K562 (cell line): ENCODE data around the gene WDR86. TPM values are rescaled to one million over a fixed set of nuclear protein-coding genes. Genes with fewer than 3 reads are reported as not detected.

Experiments
- ATAC-seq: fragments of 200-7000 bp; cut with Tn5 transposase; 3 replicates; pipeline ENCODE4 v1.9.1; 2020; ENCODE audit warnings: moderate library complexity
- BruUV-seq: library from RNA; stranded (reverse); fragments of 400-500 nt; replicated peaks from 2 replicates; lab custom pipeline; 2021; lab: Mats Ljungman, UMichigan
- CTCF ChIA-PET: fragments of 300-600 bp; formaldehyde crosslinking; extraction: SDS; loops from one replicate; lab custom pipeline; 2021; ENCODE audit warnings: low intra/inter-chr PET ratio; lab: Yijun Ruan, JAX
- POLR2A ChIA-PET: fragments of 300-600, 350-650 bp; sonication (Branson Sonifier 250); formaldehyde crosslinking; extraction: SDS; loops from one replicate; lab custom pipeline; 2021; ENCODE audit warnings: antibody characterized with exemption, inconsistent platforms; lab: Yijun Ruan, JAX
- DNase-seq, 4 experiments: peaks; one replicate each; pipeline versions ENCODE4 v3.0.0 to v3.0.0-alpha.2; 2011 to 2018; ENCODE audit warnings: low spot score in 3 of 4, mixed read lengths in 3 of 4; ENCODE audit errors: extremely low read depth in 1 of 4
- FAIRE-seq: peaks from 2 replicates; lab custom pipeline; 2011; peaks lifted over from hg19 to GRCh38; lab: Jason Lieb, UNC
- H2AFZ ChIP-seq: 2 replicates; pipeline ENCODE4 v1.6.0; 2011; ENCODE audit warnings: low read depth, low read length, control low read depth, inconsistent platforms
- H3K27ac ChIP-seq: fragments of 200-600 bp; 3 replicates; pipeline ENCODE4 v1.8.0; 2011; ENCODE audit warnings: low read depth, mild to moderate bottlenecking, control low read depth, inconsistent platforms, low read length, moderate library complexity, mixed read lengths; ENCODE audit errors: extremely low read depth
- H3K27me3 ChIP-seq, 2 experiments: fragments of 300-600 bp in 1 of 2; 2 replicates in 1 of 2; 3 replicates in 1 of 2; pipeline versions ENCODE4 v1.6.0 to v1.8.0; 2011; ENCODE audit warnings: inconsistent platforms in 2 of 2, low read length in 2 of 2, mild to moderate bottlenecking in 1 of 2, mixed read lengths in 1 of 2, moderate library complexity in 1 of 2; ENCODE audit not compliant: control insufficient read depth in 2 of 2, insufficient read depth in 2 of 2
- H3K36me3 ChIP-seq: fragments of 300-600 bp; 3 replicates; pipeline ENCODE4 v1.8.0; 2011; ENCODE audit warnings: mild to moderate bottlenecking, low read length, inconsistent platforms; ENCODE audit not compliant: control insufficient read depth, insufficient read depth
- H3K4me1 ChIP-seq, 2 experiments: fragments of 200-600 bp in 1 of 2; replicated peaks in 1 of 2; 2 replicates in 1 of 2; 3 replicates in 1 of 2; pipeline versions ENCODE4 v1.5.1 to v1.8.0; 2011; ENCODE audit warnings: inconsistent platforms in 2 of 2, low read length in 2 of 2, mild to moderate bottlenecking in 1 of 2, mixed read lengths in 1 of 2, moderate library complexity in 1 of 2; ENCODE audit not compliant: control insufficient read depth in 2 of 2, insufficient read depth in 2 of 2
- H3K4me2 ChIP-seq: 2 replicates; pipeline ENCODE4 v1.6.1; 2011; ENCODE audit warnings: low read length, control low read depth, inconsistent platforms, mixed read lengths; ENCODE audit not compliant: insufficient read depth
- H3K4me3 ChIP-seq: fragments of 200-600 bp; sonication (generic), shearing (Covaris generic); 2 replicates; pipeline ENCODE4 v1.5.1; 2016; ENCODE audit warnings: control low read depth, inconsistent platforms
- H3K79me2 ChIP-seq: fragments of 200-600 bp; 3 replicates; pipeline ENCODE4 v1.8.0; 2011; ENCODE audit warnings: low read length, inconsistent platforms; ENCODE audit not compliant: control insufficient read depth, insufficient read depth
- H3K9ac ChIP-seq, 2 experiments: 2 replicates each; pipeline versions ENCODE4 v1.6.0 to v1.6.1; 2011; ENCODE audit warnings: low read depth in 2 of 2, low read length in 2 of 2, control low read depth in 1 of 2, inconsistent platforms in 1 of 2, mild to moderate bottlenecking in 1 of 2, mixed read lengths in 1 of 2; ENCODE audit not compliant: insufficient read depth in 1 of 2
- H3K9me1 ChIP-seq: one replicate; pipeline ENCODE4 v1.6.0; 2011; ENCODE audit warnings: inconsistent platforms, mild to moderate bottlenecking, low read length, moderate library complexity; ENCODE audit not compliant: control insufficient read depth, insufficient read depth
- H3K9me3 ChIP-seq: replicated peaks from 2 replicates; pipeline ENCODE4 v1.5.1; 2011; ENCODE audit warnings: low read depth, low read length, inconsistent platforms; ENCODE audit not compliant: control insufficient read depth, insufficient read depth
- H4K20me1 ChIP-seq: replicated peaks from 2 replicates; pipeline ENCODE4 v1.6.1; 2011; ENCODE audit warnings: low read length, inconsistent platforms, mixed read lengths; ENCODE audit not compliant: control insufficient read depth, insufficient read depth
- CHD2 ChIP-seq: IDR thresholded peaks from 2 replicates; pipeline ENCODE4 v1.6.1; 2011; ENCODE audit warnings: low read depth, low read length
- CREB1 ChIP-seq, 2 experiments: sonication (generic) in 1 of 2; formaldehyde crosslinking in 1 of 2; IDR thresholded peaks; 2 replicates each; pipeline versions ENCODE4 v1.6.1 to v1.8.0; 2012 to 2022; ENCODE audit warnings: inconsistent platforms in 1 of 2, mild to moderate bottlenecking in 1 of 2, missing genetic modification reagents in 1 of 2, moderate library complexity in 1 of 2
- EWSR1 ChIP-seq: fragments of 450-650 bp; IDR thresholded peaks from 2 replicates; pipeline ENCODE4 v1.6.1; 2018; ENCODE audit warnings: borderline replicate concordance, mild to moderate bottlenecking, low read depth, moderate library complexity; ENCODE audit not compliant: partially characterized antibody
- KDM1A ChIP-seq, 2 experiments: fragments of 450-650 bp; IDR thresholded peaks; 2 replicates each; pipeline ENCODE4 v1.6.1; 2016; ENCODE audit warnings: mild to moderate bottlenecking in 2 of 2
- NR2F6 ChIP-seq: fragments of 450-650 bp; formaldehyde crosslinking; IDR thresholded peaks from 2 replicates; pipeline ENCODE4 v1.4.0; 2020; ENCODE audit warnings: mild to moderate bottlenecking
- NUFIP1 ChIP-seq: fragments of 450-650 bp; IDR thresholded peaks from 2 replicates; pipeline ENCODE4 v1.6.1; 2018; ENCODE audit not compliant: partially characterized antibody
- POLR2A ChIP-seq: fragments of 450-650 bp; conservative IDR thresholded peaks from 2 replicates; pipeline ENCODE4 v1.6.1; 2016
- POLR2AphosphoS2 ChIP-seq: IDR thresholded peaks from 2 replicates; pipeline ENCODE4 v1.6.1; 2012; ENCODE audit warnings: low read length, improper control_type of control experiment
- ZNF134 ChIP-seq: fragments of 250-450 bp; sonication (Bioruptor Pico); conservative IDR thresholded peaks from 2 replicates; pipeline ENCODE4 v1.4.0; 2020
- ZNF79 ChIP-seq: fragments of 250-450 bp; sonication (Bioruptor Pico); IDR thresholded peaks from 2 replicates; pipeline ENCODE4 v1.4.0; 2020; ENCODE audit warnings: low read depth, mild to moderate bottlenecking, moderate library complexity
- WGBS: fragments of 100-300 bp; shearing (Covaris generic); methylation state at CpG from one replicate; pipeline ENCODE4 v1.1.6; 2016; ENCODE audit warnings: low coverage, mixed read lengths; ENCODE audit not compliant: insufficient coverage; ENCODE audit errors: missing lambda C conversion rate; 5-methylcytosine and 5-hydroxymethylcytosine counted together
- in situ Hi-C: fragments of 300-500 bp; cut with MboI; formaldehyde crosslinking; loops from 4 replicates; pipeline ENCODE4 v1.15.0; 2018; ENCODE audit warnings: inconsistent platforms, mixed read lengths
- intact Hi-C: fragments of 100-400 bp; cut with micrococcal nuclease; formaldehyde crosslinking; loops from 2 replicates; pipeline ENCODE4 v1.14.2; 2022
- polyA plus RNA-seq, 8 experiments: library from polyadenylated mRNA; depleted of rRNA in 4 of 8; stranded (reverse) in 5 of 8; unstranded in 3 of 8; fragments of >200 nt; fragmentation: Nextera tagmentation in 2 of 8; fragmentation: Illumina TruSeq in 1 of 8; extraction: Ambion mirVana in 2 of 8; extraction: Trizol in 1 of 8; gene quantifications; 2 replicates each; pipeline versions ENCODE4 v1.2.1 to v1.2.3, GENCODE V29; 2011 to 2014; ENCODE audit warnings: inconsistent platforms in 1 of 8, missing spikeins in 1 of 8
- total RNA-seq, 7 experiments: library from RNA; depleted of rRNA in 6 of 7; stranded (reverse); fragments of >200 nt in 6 of 7; fragmentation: Illumina TruSeq in 2 of 7; extraction: Trizol in 2 of 7; gene quantifications; 2 replicates each; pipeline versions ENCODE4 v1.2.1 to v1.2.3, GENCODE V29; 2011 to 2021; ENCODE audit warnings: low replicate concordance in 1 of 7
- TF ChIP-seq, protein P1 (sequence below): IDR thresholded peaks from 3 replicates; pipeline ENCODE4 v1.6.1; 2011; ENCODE audit warnings: borderline replicate concordance, mild to moderate bottlenecking, moderate library complexity; ENCODE audit not compliant: insufficient read length; ENCODE audit errors: extremely low read depth

The WDR86 gene
- total and polyA plus RNA-seq, 9 of the 15 experiments (the other 6 are each of a cell fraction or from before 2014, with no cell fraction given), result 0.24 TPM; not detected in 8

DNA sequence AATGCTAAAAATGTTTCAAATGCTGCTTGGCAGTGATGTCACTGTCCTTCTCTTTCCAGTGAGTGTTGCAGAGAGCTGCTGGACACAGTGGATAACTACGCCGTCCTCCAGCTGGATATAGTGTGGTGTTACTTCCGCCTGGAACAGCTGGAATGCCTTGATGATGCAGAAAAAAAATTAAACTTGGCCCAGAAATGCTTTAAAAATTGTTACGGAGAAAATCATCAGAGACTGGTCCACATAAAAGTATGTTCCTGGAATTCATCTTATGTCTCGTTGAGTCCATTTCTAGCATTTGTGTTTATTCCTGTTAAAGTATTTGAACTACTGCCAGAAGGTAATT, 43.0 kb downstream of the WDR86 start:
- no peaks in the 10 kb centered on the region for H3K79me2 ChIP-seq
- H3K27me3 ChIP-seq, result no peaks in the 10 kb centered on the region
- CTCF ChIA-PET, result interaction anchor here (3.9 kb wide), 1 partner anchor 82 kb away, joined by 43 read pairs; no protein-coding TSS in a partner anchor
- BruUV-seq, result no TSS peak
- ATAC-seq, result no peak
- FAIRE-seq, result no peak
- H3K4me1 ChIP-seq, result peaks cover 0 to 4% of the 10 kb centered on the region in 2 experiments; a peak in 3 of 5 replicates
- no peaks in the 10 kb centered on the region for H4K20me1 ChIP-seq
- H3K9me1 ChIP-seq, result peaks cover 3% of the 10 kb centered on the region
- POLR2A ChIA-PET, result interaction anchor here (0.6 to 1.7 kb wide), 7 partner anchors 10 to 82 kb away, joined by 3 to 7 read pairs (median 3); partner anchors contain the start of gene NUB1
- no peaks in the 10 kb centered on the region for H3K9me3 ChIP-seq
- H3K4me3 ChIP-seq, result no peak overlapping the region
- H3K27ac ChIP-seq, result no peak overlapping the region
- in situ Hi-C loops (no loop called here), intact Hi-C loops (loop anchor here (10.0 kb wide), 1 partner anchor 268 kb away; no protein-coding TSS in a partner anchor)
- no peak overlapping the region for H3K9ac ChIP-seq
- 47% methylated on average over 5 of the region's 5 CpGs for WGBS
- TF ChIP-seq CREB1 (IDR thresholded peaks at IDR 0.05) (no peak), CREB1 (CRISPR knock-in tag; IDR thresholded peaks at IDR 0.05) (no peak), ZNF79 (CRISPR knock-in tag) (no peak), NUFIP1 (no peak), POLR2A (no peak)
- peaks cover 33% of the 10 kb centered on the region for H3K36me3 ChIP-seq
- no peak overlapping the region for H2AFZ ChIP-seq
- no peak for DNase-seq
- H3K4me2 ChIP-seq, result no peak overlapping the region

DNA sequence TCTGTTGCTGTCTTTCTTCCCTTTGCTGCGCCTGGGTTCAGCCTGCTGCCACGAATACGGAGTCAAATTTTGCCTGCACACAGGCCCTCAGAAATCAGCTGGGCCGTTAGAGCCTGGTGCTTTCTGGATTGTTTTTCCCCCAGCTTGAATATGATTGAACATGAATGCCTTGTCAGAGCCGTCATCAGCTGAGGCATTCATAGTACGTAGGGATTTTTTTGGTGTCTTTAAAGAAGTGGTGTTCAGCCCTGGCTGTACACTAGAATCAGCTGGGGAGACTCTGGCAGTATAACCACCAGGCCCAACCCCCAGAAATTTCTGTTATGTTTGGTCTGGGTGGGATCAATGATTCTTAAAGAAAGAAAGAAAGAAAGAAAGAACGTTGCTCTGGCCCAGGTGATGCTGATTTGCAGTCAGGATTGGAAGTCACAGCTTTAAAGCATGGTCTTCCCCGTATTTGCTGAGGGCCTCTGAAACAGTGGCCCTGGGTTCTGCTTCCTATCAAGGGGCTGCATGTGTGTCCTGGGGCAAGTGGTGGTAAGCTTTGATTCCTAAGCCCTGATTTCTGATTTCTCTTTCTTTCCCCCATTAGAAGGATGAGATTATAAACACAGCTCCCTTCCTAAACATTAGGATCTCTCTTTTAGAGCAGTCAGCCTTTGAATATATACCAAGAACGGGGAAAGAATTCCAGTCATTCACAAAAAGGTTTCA, 43.5 kb downstream of the WDR86 start:
- FAIRE-seq, result no peak

More for the DNA sequence above, 43.5 kb downstream of the WDR86 start:
- WGBS, result 48% methylated on average over 9 of the region's 9 CpGs
- no TSS peak for BruUV-seq
- TF ChIP-seq EWSR1 (no peak), KDM1A (IDR thresholded peaks at IDR 0.05) (peak; percentile 54 to 66; a peak in 3 of 4 replicates), ZNF134 (CRISPR knock-in tag) (no peak), NR2F6 (no peak), POLR2AphosphoS2 (peak; percentile 34; the same call in 1 of the 2 replicates), CHD2 (no peak)
- TF ChIP-seq, protein P1, sequence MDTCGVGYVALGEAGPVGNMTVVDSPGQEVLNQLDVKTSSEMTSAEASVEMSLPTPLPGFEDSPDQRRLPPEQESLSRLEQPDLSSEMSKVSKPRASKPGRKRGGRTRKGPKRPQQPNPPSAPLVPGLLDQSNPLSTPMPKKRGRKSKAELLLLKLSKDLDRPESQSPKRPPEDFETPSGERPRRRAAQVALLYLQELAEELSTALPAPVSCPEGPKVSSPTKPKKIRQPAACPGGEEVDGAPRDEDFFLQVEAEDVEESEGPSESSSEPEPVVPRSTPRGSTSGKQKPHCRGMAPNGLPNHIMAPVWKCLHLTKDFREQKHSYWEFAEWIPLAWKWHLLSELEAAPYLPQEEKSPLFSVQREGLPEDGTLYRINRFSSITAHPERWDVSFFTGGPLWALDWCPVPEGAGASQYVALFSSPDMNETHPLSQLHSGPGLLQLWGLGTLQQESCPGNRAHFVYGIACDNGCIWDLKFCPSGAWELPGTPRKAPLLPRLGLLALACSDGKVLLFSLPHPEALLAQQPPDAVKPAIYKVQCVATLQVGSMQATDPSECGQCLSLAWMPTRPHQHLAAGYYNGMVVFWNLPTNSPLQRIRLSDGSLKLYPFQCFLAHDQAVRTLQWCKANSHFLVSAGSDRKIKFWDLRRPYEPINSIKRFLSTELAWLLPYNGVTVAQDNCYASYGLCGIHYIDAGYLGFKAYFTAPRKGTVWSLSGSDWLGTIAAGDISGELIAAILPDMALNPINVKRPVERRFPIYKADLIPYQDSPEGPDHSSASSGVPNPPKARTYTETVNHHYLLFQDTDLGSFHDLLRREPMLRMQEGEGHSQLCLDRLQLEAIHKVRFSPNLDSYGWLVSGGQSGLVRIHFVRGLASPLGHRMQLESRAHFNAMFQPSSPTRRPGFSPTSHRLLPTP, result no peak
- Histone ChIP-seq H3K36me3 (peaks cover 38% of the 10 kb centered on the region), H2AFZ (no peak overlapping the region), H3K9me3 (no peaks in the 10 kb centered on the region), H4K20me1 (no peaks in the 10 kb centered on the region), H3K4me3 (no peak overlapping the region), H3K79me2 (no peaks in the 10 kb centered on the region), H3K9ac (no peak overlapping the region), H3K4me1 (peaks cover 0 to 4% of the 10 kb centered on the region in 2 experiments; a peak in 3 of 5 replicates), H3K27ac (no peak overlapping the region), H3K9me1 (peaks cover 3% of the 10 kb centered on the region), H3K27me3 (no peaks in the 10 kb centered on the region), H3K4me2 (no peak overlapping the region)
- intact Hi-C loops (loop anchor here (10.0 kb wide), 1 partner anchor 268 kb away; no protein-coding TSS in a partner anchor), in situ Hi-C loops (no loop called here)
- CTCF ChIA-PET, result no interaction called here
- no peak for ATAC-seq
- POLR2A ChIA-PET, result interaction anchor here (0.6 to 1.7 kb wide), 10 partner anchors 9 to 157 kb away, joined by 3 to 7 read pairs (median 3); partner anchors contain the start of gene NUB1
- no peak for DNase-seq
